HEK293 (cell line): ENCODE results near the gene HAT1.

Source experiments
- ZFP69B ChIP-seq: fragments of 450-650 bp; formaldehyde crosslinking; IDR thresholded peaks from 2 replicates; pipeline ENCODE4 v1.5.1; 2016; ENCODE audit warnings: missing biosample characterization, missing genetic modification characterization
- ZXDB ChIP-seq: fragments of 450-650 bp; formaldehyde crosslinking; IDR thresholded peaks from 2 replicates; pipeline ENCODE4 v1.5.1; 2016; ENCODE audit warnings: missing biosample characterization, missing genetic modification characterization
- TF ChIP-seq, protein P1 (sequence below): fragments of 450-650 bp; formaldehyde crosslinking; IDR thresholded peaks from 2 replicates; pipeline ENCODE4 v1.5.1; 2016; ENCODE audit warnings: missing biosample characterization, missing genetic modification characterization

DNA sequence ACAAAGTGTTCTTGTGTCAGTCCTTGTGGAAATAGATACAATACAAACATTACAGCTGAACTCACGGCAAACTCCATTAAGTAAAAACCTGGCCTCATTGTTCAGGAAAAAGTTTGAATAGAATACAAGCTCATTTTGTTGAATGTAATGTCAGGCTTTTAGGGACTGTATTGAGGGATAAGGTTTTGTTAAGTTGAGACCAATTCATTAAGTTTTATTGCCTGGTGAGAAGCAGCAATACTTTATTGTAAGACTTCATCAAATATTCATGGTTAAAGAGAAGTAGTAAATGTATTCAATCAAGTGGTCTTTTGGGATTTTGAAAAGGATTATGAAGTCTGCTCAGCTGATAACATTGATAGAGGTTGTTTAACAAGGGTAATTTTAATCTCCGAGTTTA is 42.0 kb downstream of the HAT1 start:
- no peak for TF ChIP-seq ZXDB (tag by site-specific recombination)
- TF ChIP-seq ZFP69B (tag by site-specific recombination) = no peak
- TF ChIP-seq, protein P1, sequence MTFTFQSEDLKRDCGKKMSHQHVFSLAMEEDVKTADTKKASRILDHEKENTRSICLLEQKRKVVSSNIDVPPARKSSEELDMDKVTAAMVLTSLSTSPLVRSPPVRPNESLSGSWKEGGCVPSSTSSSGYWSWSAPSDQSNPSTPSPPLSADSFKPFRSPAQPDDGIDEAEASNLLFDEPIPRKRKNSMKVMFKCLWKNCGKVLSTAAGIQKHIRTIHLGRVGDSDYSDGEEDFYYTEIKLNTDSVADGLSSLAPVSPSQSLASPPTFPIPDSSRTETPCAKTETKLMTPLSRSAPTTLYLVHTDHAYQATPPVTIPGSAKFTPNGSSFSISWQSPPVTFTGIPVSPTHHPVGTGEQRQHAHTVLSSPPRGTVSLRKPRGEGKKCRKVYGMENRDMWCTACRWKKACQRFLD (tag by site-specific recombination) = no peak
